Loucy (cell line): ENCODE data around the gene EEA1.

Source experiments
- H2AFZ ChIP-seq: fragments of 200-600 bp; sonication (generic); 2 replicates; pipeline ENCODE4 v1.6.0; 2016; ENCODE audit warnings: antibody characterized with exemption, mild to moderate bottlenecking, low read length, moderate library complexity
- H3F3A ChIP-seq: fragments of 200-600 bp; 2 replicates; pipeline ENCODE4 v1.6.0; 2016; ENCODE audit warnings: antibody characterized with exemption, low read depth, mild to moderate bottlenecking
- H3K27me3 ChIP-seq: fragments of 200-600 bp; sonication (generic); 2 replicates; pipeline ENCODE4 v1.6.1; 2014; ENCODE audit warnings: low read length, mild to moderate bottlenecking; ENCODE audit not compliant: insufficient read depth, poor library complexity, severe bottlenecking
- H3K36me3 ChIP-seq: fragments of 200-600 bp; sonication (generic); 2 replicates; pipeline ENCODE4 v1.6.1; 2016; ENCODE audit warnings: low read length; ENCODE audit not compliant: insufficient read depth
- H3K4me1 ChIP-seq: fragments of 200-600 bp; sonication (generic); 2 replicates; pipeline ENCODE4 v1.5.1; 2014; ENCODE audit warnings: low read length, mild to moderate bottlenecking; ENCODE audit not compliant: insufficient read depth, poor library complexity, severe bottlenecking
- H3K4me2 ChIP-seq: fragments of 200-600 bp; sonication (generic); 2 replicates; pipeline ENCODE4 v1.6.0; 2014; ENCODE audit warnings: antibody characterized with exemption, low read length, low read depth, mild to moderate bottlenecking; ENCODE audit not compliant: poor library complexity, severe bottlenecking
- H3K4me3 ChIP-seq: fragments of 200-600 bp; sonication (generic); 2 replicates; pipeline ENCODE4 v1.5.1; 2014; ENCODE audit warnings: low read length, mild to moderate bottlenecking, mixed read lengths; ENCODE audit not compliant: poor library complexity, severe bottlenecking
- H3K79me2 ChIP-seq: fragments of 200-600 bp; sonication (generic); 2 replicates; pipeline ENCODE4 v1.6.1; 2014; ENCODE audit warnings: low read length; ENCODE audit not compliant: insufficient read depth
- H3K9ac ChIP-seq: fragments of 200-600 bp; sonication (generic); 2 replicates; pipeline ENCODE4 v1.6.0; 2014; ENCODE audit warnings: mild to moderate bottlenecking, low read depth, low read length, moderate library complexity; ENCODE audit not compliant: poor library complexity, severe bottlenecking
- H3K9me2 ChIP-seq: fragments of 200-600 bp; sonication (generic); replicated peaks from 2 replicates; pipeline ENCODE4 v1.6.1; 2016; ENCODE audit warnings: low read depth, low read length, mixed read lengths
- H3K9me3 ChIP-seq: fragments of 200-600 bp; sonication (generic); 2 replicates; pipeline ENCODE4 v1.6.1; 2014; ENCODE audit warnings: mild to moderate bottlenecking, antibody characterized with exemption, low read length, low read depth; ENCODE audit not compliant: insufficient read depth
- H4K20me1 ChIP-seq: fragments of 200-600 bp; sonication (generic); 2 replicates; pipeline ENCODE4 v1.6.0; 2014; ENCODE audit warnings: antibody characterized with exemption, low read length, mild to moderate bottlenecking; ENCODE audit not compliant: insufficient read depth, poor library complexity, severe bottlenecking
- EZH2phosphoT487 ChIP-seq: fragments of 200-600 bp; IDR thresholded peaks from 2 replicates; pipeline ENCODE4 v1.6.1; 2018; ENCODE audit warnings: antibody characterized with exemption, mild to moderate bottlenecking, moderate library complexity, borderline replicate concordance
- TF ChIP-seq, protein P1 (sequence below): fragments of 200-600 bp; sonication (generic); conservative IDR thresholded peaks from 2 replicates; pipeline ENCODE4 v1.5.1; 2014; ENCODE audit warnings: mild to moderate bottlenecking, antibody characterized with exemption, low read length

The EEA1 gene

DNA sequence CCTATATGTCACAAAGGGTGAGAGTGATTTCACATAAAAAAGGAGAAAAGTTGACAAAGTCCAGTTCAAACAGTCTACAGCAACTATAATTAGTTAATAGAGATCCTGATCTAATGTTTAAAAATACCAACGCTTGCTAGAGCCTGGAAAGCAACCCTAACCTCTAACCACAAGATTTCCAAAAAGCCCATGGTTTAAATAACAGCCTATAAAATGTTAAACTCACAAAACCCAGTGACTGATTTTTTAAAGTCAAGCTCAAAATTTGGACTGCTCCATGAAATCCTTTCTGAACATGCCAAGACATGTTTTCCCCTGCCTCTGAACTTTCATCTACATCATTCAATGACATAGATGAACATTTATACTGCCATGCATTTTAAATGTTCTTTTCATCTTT lies 144.7 kb downstream of the EEA1 start:
- Histone ChIP-seq H3K9ac (peak overlapping the region; percentile 13), H3K79me2 (no peaks in the 10 kb centered on the region), H3K36me3 (peaks cover 24% of the 10 kb centered on the region; the same call in 1 of the 2 replicates), H3K9me3 (no peaks in the 10 kb centered on the region), H3F3A (no peaks in the 10 kb centered on the region; the same call in 1 of the 2 replicates), H3K27me3 (no peaks in the 10 kb centered on the region), H3K4me3 (no peak overlapping the region), H2AFZ (no peak overlapping the region), H3K9me2 (no peaks in the 10 kb centered on the region), H3K4me2 (no peak overlapping the region), H4K20me1 (no peaks in the 10 kb centered on the region), H3K4me1 (no peaks in the 10 kb centered on the region)
- no peak for TF ChIP-seq EZH2phosphoT487
- TF ChIP-seq, protein P1, sequence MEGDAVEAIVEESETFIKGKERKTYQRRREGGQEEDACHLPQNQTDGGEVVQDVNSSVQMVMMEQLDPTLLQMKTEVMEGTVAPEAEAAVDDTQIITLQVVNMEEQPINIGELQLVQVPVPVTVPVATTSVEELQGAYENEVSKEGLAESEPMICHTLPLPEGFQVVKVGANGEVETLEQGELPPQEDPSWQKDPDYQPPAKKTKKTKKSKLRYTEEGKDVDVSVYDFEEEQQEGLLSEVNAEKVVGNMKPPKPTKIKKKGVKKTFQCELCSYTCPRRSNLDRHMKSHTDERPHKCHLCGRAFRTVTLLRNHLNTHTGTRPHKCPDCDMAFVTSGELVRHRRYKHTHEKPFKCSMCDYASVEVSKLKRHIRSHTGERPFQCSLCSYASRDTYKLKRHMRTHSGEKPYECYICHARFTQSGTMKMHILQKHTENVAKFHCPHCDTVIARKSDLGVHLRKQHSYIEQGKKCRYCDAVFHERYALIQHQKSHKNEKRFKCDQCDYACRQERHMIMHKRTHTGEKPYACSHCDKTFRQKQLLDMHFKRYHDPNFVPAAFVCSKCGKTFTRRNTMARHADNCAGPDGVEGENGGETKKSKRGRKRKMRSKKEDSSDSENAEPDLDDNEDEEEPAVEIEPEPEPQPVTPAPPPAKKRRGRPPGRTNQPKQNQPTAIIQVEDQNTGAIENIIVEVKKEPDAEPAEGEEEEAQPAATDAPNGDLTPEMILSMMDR, result no peak

DNA sequence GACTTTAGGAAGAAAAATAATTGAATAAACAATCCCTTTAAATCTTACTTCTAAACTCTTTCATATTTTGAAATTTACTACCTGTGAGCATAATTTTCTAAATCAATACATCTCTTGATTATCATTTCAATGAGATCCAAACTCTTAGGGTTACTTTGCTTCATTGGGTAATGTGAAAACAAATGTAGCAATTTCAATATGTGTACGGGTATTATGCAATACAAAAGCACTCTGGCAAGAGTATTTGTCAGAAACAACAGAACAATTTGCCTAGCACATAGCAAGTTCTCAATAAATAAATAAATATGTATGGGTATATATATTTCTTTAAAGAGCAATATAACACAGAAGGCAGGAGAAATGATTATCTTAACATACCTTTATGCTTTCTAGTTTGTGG lies 149.2 kb downstream of the EEA1 start:
- H3K9me2 ChIP-seq, result no peaks in the 10 kb centered on the region
- TF ChIP-seq EZH2phosphoT487, result no peak
- TF ChIP-seq, protein P1, result no peak
- no peaks in the 10 kb centered on the region for H4K20me1 ChIP-seq
- H3K36me3 ChIP-seq, result peaks cover 53% of the 10 kb centered on the region
- H3K4me1 ChIP-seq, result no peaks in the 10 kb centered on the region
- no peak overlapping the region for H3K4me2 ChIP-seq
- no peaks in the 10 kb centered on the region for H3K27me3 ChIP-seq
- H3K9ac ChIP-seq, result no peak overlapping the region
- no peak overlapping the region for H3K4me3 ChIP-seq
- no peaks in the 10 kb centered on the region for H3F3A ChIP-seq
- no peaks in the 10 kb centered on the region for H3K79me2 ChIP-seq
- H2AFZ ChIP-seq, result no peak overlapping the region
- no peaks in the 10 kb centered on the region for H3K9me3 ChIP-seq

DNA sequence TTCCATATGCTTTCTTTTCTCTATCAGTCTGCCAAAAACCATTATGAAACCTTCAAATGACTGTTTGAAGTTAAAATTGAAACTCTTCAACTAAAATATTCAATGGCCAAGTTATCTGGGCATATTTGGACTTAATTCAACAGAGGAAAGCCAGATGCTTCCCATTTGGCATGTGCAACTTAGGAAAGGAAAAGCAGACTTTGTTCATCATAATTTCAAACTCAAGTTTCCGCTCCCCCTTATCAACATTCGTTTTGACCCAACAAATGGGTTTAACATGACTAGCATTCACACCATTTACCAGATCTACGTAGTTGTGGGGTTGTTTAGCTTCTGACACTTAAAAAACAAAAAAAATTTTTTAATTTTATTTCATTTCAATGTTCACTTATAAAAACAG lies 150.6 kb downstream of the EEA1 start:
- no peaks in the 10 kb centered on the region for H4K20me1 ChIP-seq

More for the DNA sequence above, 150.6 kb downstream of the EEA1 start:
- no peak overlapping the region for H3K9ac ChIP-seq
- H3F3A ChIP-seq, result no peaks in the 10 kb centered on the region
- no peaks in the 10 kb centered on the region for H3K9me2 ChIP-seq
- H3K79me2 ChIP-seq, result no peaks in the 10 kb centered on the region
- H3K4me3 ChIP-seq, result no peak overlapping the region
- TF ChIP-seq, protein P1, result no peak
- no peaks in the 10 kb centered on the region for H3K27me3 ChIP-seq
- H3K36me3 ChIP-seq, result peaks cover 53% of the 10 kb centered on the region
- no peak overlapping the region for H2AFZ ChIP-seq
- peaks cover 3% of the 10 kb centered on the region for H3K4me1 ChIP-seq
- H3K4me2 ChIP-seq, result no peak overlapping the region
- no peaks in the 10 kb centered on the region for H3K9me3 ChIP-seq
